ENCODE results near the gene NRXN3. TPM values are rescaled to one million over a fixed set of nuclear protein-coding genes. Genes with fewer than 3 reads are reported as not detected.

The NRXN3 gene
- total and polyA plus RNA-seq, 2 experiments from 2014 or later, result 5.7 to 7.1 TPM

DNA sequence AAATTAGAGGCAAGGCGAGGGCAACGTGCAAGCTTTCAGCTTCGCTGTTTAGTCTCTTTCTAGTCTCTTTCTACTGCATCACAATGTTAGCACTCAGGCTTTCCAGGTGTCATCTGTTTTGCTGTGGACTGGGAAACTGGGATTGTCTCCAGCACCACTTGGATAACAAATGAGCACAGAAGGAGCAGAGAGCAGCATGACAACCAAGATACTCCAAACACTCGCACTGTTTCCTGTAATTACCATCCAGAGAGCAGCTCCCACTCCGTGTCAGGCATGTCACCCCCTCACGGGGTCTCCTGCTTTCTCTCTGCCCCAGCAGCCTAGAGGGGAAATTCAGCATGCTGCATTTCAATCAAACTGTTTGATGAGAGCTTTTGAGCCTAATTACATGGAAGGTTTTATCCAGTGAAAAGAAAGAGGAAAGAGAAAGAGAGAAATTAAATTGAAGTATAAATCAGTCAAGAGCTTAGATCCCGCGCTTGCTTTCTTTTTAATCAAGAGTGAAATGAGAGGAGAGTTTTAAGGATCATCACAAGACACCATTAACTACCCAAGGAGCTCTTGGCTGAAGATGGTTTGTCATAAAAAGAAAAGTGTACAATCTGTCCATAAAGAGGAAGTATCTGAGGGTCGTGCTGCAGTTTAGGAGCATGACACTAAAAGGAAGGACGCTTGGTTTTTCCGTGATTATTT lies 1123.5 kb downstream of the NRXN3 start:
- Histone ChIP-seq H3K27me3 (no peaks in the 10 kb centered on the region), H3K9me2 (replicated peaks; ENCODE audit: insufficient read depth) (no peaks in the 10 kb centered on the region), H2AFZ (no peak overlapping the region), H3K79me2 (no peaks in the 10 kb centered on the region), H3K36me3 (replicated peaks; ENCODE audit: insufficient read depth, low read depth) (no peaks in the 10 kb centered on the region), H4K20me1 (ENCODE audit: insufficient read depth, poor library complexity, severe bottlenecking) (no peaks in the 10 kb centered on the region), H3K4me3 (no peak overlapping the region), H3K27ac (no peak overlapping the region), H3K9me3 (ENCODE audit: low read depth) (no peaks in the 10 kb centered on the region), H3K4me2 (no peak overlapping the region), H3K4me1 (ENCODE audit: insufficient read depth) (peaks cover 9% of the 10 kb centered on the region)
- WGBS (ENCODE audit: low lambda C conversion rate, missing lambda C conversion rate), result 75% methylated on average over 11 of the region's 11 CpGs
- no peak for DNase-seq (ENCODE audit: low spot score)
- TF ChIP-seq, protein P1, sequence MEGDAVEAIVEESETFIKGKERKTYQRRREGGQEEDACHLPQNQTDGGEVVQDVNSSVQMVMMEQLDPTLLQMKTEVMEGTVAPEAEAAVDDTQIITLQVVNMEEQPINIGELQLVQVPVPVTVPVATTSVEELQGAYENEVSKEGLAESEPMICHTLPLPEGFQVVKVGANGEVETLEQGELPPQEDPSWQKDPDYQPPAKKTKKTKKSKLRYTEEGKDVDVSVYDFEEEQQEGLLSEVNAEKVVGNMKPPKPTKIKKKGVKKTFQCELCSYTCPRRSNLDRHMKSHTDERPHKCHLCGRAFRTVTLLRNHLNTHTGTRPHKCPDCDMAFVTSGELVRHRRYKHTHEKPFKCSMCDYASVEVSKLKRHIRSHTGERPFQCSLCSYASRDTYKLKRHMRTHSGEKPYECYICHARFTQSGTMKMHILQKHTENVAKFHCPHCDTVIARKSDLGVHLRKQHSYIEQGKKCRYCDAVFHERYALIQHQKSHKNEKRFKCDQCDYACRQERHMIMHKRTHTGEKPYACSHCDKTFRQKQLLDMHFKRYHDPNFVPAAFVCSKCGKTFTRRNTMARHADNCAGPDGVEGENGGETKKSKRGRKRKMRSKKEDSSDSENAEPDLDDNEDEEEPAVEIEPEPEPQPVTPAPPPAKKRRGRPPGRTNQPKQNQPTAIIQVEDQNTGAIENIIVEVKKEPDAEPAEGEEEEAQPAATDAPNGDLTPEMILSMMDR (IDR thresholded peaks at IDR 0.05; ENCODE audit: poor library complexity), result no peak
- TF ChIP-seq EZH2phosphoT487 (IDR thresholded peaks at IDR 0.05; ENCODE audit: low read depth, severe bottlenecking, unreplicated experiment) (no peak), EZH2 (IDR thresholded peaks at IDR 0.05; ENCODE audit: borderline replicate concordance) (no peak)

DNA sequence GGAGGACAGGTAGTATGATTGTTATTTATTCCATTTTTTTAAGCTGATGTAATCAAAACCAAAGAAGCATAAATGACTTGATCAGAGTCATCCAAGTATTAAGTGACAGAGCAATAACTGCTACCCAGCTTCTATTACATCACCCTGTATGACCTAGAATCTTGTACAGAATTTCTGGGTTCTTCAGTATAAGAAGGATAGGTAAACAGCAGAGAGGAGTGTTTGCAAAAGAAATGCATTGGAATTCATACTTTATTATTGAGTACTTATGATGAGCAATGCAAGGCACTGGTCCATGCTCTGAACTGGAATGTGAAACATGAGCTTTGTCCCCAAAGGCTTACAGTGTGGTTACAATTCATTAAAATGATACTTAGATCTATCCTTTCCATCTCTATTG lies 1124.3 kb downstream of the NRXN3 start:
- Histone ChIP-seq H3K9me3 (ENCODE audit: low read depth) (no peaks in the 10 kb centered on the region), H3K4me2 (no peak overlapping the region), H3K36me3 (replicated peaks; ENCODE audit: insufficient read depth, low read depth) (no peaks in the 10 kb centered on the region), H3K79me2 (no peaks in the 10 kb centered on the region), H3K9me2 (replicated peaks; ENCODE audit: insufficient read depth) (no peaks in the 10 kb centered on the region), H3K27me3 (no peaks in the 10 kb centered on the region), H4K20me1 (ENCODE audit: insufficient read depth, poor library complexity, severe bottlenecking) (no peaks in the 10 kb centered on the region), H3K4me1 (ENCODE audit: insufficient read depth) (peaks cover 14% of the 10 kb centered on the region), H3K27ac (no peak overlapping the region), H3K4me3 (no peak overlapping the region), H2AFZ (no peak overlapping the region)
- DNase-seq (ENCODE audit: low spot score), result no peak
- TF ChIP-seq, protein P1 (IDR thresholded peaks at IDR 0.05; ENCODE audit: poor library complexity), result no peak
- TF ChIP-seq EZH2phosphoT487 (IDR thresholded peaks at IDR 0.05; ENCODE audit: low read depth, severe bottlenecking, unreplicated experiment), result no peak
- TF ChIP-seq EZH2 (IDR thresholded peaks at IDR 0.05; ENCODE audit: borderline replicate concordance), result no peak

DNA sequence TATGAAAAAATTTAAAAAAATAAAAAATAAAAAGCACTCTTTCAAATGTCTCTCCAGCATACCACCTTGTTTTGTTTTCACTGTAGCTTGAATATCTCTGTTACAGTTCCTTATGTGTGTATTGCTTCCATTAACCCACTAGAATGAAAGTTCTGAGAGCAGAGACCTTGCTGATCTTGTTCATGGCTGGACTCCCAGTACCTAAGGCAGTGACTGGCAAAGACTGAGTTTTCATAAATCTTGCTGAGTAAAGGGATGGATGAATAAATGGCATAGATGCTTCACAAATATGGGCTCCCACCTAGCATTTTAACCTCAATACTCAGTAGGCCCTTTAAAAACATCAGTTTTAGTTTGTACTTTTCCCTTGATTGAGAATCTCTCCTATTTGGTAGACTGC lies 1125.2 kb downstream of the NRXN3 start:
- no peak for DNase-seq (ENCODE audit: low spot score)
- H3K4me1 ChIP-seq (ENCODE audit: insufficient read depth), result peaks cover 21% of the 10 kb centered on the region
- H3K4me2 ChIP-seq, result no peak overlapping the region
- H3K4me3 ChIP-seq, result no peak overlapping the region
- no peak overlapping the region for H2AFZ ChIP-seq
- H4K20me1 ChIP-seq (ENCODE audit: insufficient read depth, poor library complexity, severe bottlenecking), result no peaks in the 10 kb centered on the region
- no peaks in the 10 kb centered on the region for H3K9me3 ChIP-seq (ENCODE audit: low read depth)
- H3K36me3 ChIP-seq (replicated peaks; ENCODE audit: insufficient read depth, low read depth), result no peaks in the 10 kb centered on the region
- TF ChIP-seq EZH2 (IDR thresholded peaks at IDR 0.05; ENCODE audit: borderline replicate concordance) (no peak), EZH2phosphoT487 (IDR thresholded peaks at IDR 0.05; ENCODE audit: low read depth, severe bottlenecking, unreplicated experiment) (no peak)
- TF ChIP-seq, protein P1 (IDR thresholded peaks at IDR 0.05; ENCODE audit: poor library complexity), result no peak
- no peaks in the 10 kb centered on the region for H3K9me2 ChIP-seq (replicated peaks; ENCODE audit: insufficient read depth)
- no peaks in the 10 kb centered on the region for H3K79me2 ChIP-seq
- H3K27ac ChIP-seq, result no peak overlapping the region
- no peaks in the 10 kb centered on the region for H3K27me3 ChIP-seq
